HepG2 (cell line): ENCODE data around the gene VPS11.

Experiments
- EZH2 ChIP-seq: conservative IDR thresholded peaks from 2 replicates; pipeline ENCODE4 v1.6.1; 2012; ENCODE audit warnings: mild to moderate bottlenecking, low read depth, low read length, moderate library complexity
- KLF6 ChIP-seq: IDR thresholded peaks from 2 replicates; pipeline ENCODE4 v1.8.0; 2016; ENCODE audit warnings: missing biosample characterization, missing genetic modification reagents
- MLX ChIP-seq: IDR thresholded peaks from 2 replicates; pipeline ENCODE4 v1.6.1; 2016
- PCBP2 ChIP-seq: fragments of 200-400 bp; formaldehyde crosslinking; optimal IDR thresholded peaks from 2 replicates; pipeline ENCODE3; 2018; ENCODE audit warnings: low read length, low read depth; ENCODE audit not compliant: poor library complexity, severe bottlenecking
- TF ChIP-seq, protein P1 (sequence below): sonication (generic); formaldehyde crosslinking; IDR thresholded peaks from 2 replicates; pipeline ENCODE4 v1.5.0; 2020; ENCODE audit warnings: mild to moderate bottlenecking, missing genetic modification reagents, moderate library complexity
- TF ChIP-seq, protein P2 (sequence below): sonication (generic); formaldehyde crosslinking; IDR thresholded peaks from 2 replicates; pipeline ENCODE4 v1.4.0; 2020; ENCODE audit warnings: mild to moderate bottlenecking, missing genetic modification reagents
- TF ChIP-seq, protein P3 (sequence below): sonication (generic); formaldehyde crosslinking; IDR thresholded peaks from 2 replicates; pipeline ENCODE4 v1.8.1; 2023; ENCODE audit warnings: mild to moderate bottlenecking, missing genetic modification reagents

DNA sequence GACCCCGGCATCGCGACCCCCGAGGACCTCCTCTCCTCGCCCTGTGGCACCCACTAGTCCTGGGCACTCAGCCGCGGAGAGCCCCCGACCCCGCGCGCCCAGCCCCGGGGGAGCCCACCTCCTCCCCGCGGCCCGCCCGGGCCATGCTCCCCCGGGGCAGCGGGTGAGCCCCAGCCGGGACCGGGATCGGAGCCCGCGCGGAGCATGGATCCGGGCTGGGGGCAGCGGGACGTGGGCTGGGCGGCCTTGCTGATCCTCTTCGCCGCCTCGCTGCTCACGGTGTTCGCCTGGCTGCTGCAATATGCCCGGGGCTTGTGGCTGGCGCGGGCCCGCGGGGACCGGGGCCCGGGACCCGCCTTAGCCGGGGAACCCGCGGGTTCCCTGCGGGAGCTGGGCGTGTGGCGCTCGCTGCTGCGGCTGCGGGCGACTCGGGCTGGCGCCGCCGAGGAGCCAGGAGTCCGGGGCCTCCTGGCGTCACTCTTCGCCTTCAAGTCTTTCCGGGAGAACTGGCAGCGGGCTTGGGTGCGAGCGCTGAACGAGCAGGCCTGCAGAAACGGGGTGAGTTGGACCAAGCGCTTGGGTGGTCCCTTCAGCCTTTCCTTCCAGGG, 40.0 kb downstream of the VPS11 start:
- TF ChIP-seq EZH2 (no peak), MLX (CRISPR knock-in tag) (no peak), KLF6 (CRISPR knock-in tag) (no peak), PCBP2 (no peak)
- TF ChIP-seq, protein P1, sequence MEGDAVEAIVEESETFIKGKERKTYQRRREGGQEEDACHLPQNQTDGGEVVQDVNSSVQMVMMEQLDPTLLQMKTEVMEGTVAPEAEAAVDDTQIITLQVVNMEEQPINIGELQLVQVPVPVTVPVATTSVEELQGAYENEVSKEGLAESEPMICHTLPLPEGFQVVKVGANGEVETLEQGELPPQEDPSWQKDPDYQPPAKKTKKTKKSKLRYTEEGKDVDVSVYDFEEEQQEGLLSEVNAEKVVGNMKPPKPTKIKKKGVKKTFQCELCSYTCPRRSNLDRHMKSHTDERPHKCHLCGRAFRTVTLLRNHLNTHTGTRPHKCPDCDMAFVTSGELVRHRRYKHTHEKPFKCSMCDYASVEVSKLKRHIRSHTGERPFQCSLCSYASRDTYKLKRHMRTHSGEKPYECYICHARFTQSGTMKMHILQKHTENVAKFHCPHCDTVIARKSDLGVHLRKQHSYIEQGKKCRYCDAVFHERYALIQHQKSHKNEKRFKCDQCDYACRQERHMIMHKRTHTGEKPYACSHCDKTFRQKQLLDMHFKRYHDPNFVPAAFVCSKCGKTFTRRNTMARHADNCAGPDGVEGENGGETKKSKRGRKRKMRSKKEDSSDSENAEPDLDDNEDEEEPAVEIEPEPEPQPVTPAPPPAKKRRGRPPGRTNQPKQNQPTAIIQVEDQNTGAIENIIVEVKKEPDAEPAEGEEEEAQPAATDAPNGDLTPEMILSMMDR (CRISPR knock-in tag) = no peak
- TF ChIP-seq, protein P2, sequence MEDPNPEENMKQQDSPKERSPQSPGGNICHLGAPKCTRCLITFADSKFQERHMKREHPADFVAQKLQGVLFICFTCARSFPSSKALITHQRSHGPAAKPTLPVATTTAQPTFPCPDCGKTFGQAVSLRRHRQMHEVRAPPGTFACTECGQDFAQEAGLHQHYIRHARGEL (CRISPR knock-in tag) = no peak
- TF ChIP-seq, protein P3, sequence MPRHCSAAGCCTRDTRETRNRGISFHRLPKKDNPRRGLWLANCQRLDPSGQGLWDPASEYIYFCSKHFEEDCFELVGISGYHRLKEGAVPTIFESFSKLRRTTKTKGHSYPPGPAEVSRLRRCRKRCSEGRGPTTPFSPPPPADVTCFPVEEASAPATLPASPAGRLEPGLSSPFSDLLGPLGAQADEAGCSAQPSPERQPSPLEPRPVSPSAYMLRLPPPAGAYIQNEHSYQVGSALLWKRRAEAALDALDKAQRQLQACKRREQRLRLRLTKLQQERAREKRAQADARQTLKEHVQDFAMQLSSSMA (CRISPR knock-in tag) = 0 out of 2 replicates have a peak, but pooled peaks have one; percentile 10
